ENCODE measurements around the gene GPC6.

DNA sequence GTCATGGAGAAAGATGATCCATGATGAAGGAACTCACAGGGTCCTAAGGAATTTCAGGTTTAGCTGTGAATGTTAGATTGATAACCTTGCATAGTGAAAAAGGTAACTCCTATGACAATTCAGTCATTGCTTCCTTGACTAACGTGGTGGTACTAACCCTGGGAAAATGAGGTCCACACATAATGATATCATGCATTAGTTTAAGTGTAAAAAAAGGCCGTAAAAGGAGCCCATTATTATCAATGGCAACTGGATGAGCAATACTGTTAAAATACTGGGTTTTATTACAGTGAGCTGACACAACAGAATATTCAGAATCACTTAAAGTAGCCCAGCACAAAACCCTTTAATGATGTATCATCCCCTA lies 737.5 kb downstream of the GPC6 start:
- TF ChIP-seq MYC (IDR thresholded peaks at IDR 0.05; ENCODE audit: low read depth, low read length), result no peak
- TF ChIP-seq, protein P1, sequence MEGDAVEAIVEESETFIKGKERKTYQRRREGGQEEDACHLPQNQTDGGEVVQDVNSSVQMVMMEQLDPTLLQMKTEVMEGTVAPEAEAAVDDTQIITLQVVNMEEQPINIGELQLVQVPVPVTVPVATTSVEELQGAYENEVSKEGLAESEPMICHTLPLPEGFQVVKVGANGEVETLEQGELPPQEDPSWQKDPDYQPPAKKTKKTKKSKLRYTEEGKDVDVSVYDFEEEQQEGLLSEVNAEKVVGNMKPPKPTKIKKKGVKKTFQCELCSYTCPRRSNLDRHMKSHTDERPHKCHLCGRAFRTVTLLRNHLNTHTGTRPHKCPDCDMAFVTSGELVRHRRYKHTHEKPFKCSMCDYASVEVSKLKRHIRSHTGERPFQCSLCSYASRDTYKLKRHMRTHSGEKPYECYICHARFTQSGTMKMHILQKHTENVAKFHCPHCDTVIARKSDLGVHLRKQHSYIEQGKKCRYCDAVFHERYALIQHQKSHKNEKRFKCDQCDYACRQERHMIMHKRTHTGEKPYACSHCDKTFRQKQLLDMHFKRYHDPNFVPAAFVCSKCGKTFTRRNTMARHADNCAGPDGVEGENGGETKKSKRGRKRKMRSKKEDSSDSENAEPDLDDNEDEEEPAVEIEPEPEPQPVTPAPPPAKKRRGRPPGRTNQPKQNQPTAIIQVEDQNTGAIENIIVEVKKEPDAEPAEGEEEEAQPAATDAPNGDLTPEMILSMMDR (IDR thresholded peaks at IDR 0.05; ENCODE audit: extremely low read depth in 1 of 2, insufficient read depth in 1 of 2, low read depth in 1 of 2, low read length in 2 of 2), result no peak
- TF ChIP-seq JUN (IDR thresholded peaks at IDR 0.05; ENCODE audit: borderline replicate concordance, insufficient read depth, insufficient read length, low read depth), result no peak
- no peak for TF ChIP-seq POLR2A (IDR thresholded peaks at IDR 0.05; ENCODE audit: low read depth, low read length)
- TF ChIP-seq POLR2AphosphoS5 (IDR thresholded peaks at IDR 0.05; ENCODE audit: insufficient read depth, low read depth, low read length), result no peak
- TF ChIP-seq EZH2 (IDR thresholded peaks at IDR 0.05; ENCODE audit: borderline replicate concordance, low read depth, low read length, severe bottlenecking), result no peak
- TF ChIP-seq, protein P2, sequence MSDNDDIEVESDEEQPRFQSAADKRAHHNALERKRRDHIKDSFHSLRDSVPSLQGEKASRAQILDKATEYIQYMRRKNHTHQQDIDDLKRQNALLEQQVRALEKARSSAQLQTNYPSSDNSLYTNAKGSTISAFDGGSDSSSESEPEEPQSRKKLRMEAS (IDR thresholded peaks at IDR 0.05; ENCODE audit: insufficient read depth, insufficient read length), result no peak
- TF ChIP-seq FOS (IDR thresholded peaks at IDR 0.05; ENCODE audit: borderline replicate concordance, insufficient read depth, low read length), result no peak
- TF ChIP-seq GATA2 (IDR thresholded peaks at IDR 0.05; ENCODE audit: insufficient read depth, insufficient read length, low read depth, low read length), result no peak

Measured in endothelial cell of umbilical vein (primary cell).